HG03442 (cell line): Measurements from ENCODE around the gene FBXO4.
"Not testable (repeated sequence)": the region's sequence is repeated elsewhere in the genome, so short reads cannot be mapped to it uniquely, and the experiment has no call there.

Experiments
- ATAC-seq: cut with Tn5 transposase; IDR thresholded peaks from one replicate; pipeline ENCODE4 v1.9.1; 2021; ENCODE audit warnings: mild to moderate bottlenecking, moderate library complexity; ENCODE audit not compliant: unreplicated experiment

The FBXO4 gene

DNA sequence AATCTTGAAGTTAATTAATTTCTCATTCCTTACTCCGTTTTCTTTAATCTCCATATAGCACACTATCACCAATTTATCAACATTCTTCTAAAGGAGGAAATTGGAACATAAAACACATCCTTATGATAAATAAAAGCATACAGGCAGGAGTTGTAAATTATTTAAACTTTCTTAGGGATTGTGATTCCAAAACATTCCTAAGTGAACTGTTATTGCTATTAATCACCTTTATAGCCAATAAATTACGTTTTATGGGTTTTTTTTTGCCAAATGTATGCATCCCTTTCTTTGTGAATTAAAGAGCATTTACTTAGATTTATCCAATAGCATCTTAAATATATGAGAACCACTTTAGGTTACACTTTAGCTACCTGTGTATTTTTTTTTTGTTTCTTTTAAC, 55.3 kb downstream of the FBXO4 start:
- no peak for ATAC-seq

GRCh38 chr5:41980870-41981269, 55.8 kb downstream of the FBXO4 start:
- ATAC-seq, result no peak

DNA sequence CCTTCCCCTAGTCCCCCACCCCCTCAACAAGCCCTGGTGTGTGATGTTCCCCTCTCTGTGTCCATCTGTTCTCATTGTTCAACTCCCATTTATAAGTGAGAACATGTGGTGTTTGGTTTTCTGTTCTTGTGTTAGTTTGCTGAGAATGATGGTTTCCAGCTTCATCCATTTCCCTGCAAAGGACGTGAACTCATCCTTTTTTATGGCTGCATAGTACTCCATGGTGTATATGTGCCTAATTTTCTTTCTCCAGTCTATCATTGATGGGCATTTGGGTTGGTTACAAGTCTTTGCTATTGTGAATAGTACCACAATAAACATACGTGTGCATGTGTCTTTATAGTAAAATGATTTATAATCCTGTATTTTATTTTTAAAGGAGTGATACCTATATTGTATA, 57.8 kb downstream of the FBXO4 start:
- ATAC-seq, result not testable (repeated sequence)

- no peak for ATAC-seq
These were observed 58.2 kb downstream of the FBXO4 start for GRCh38 chr5:41983284-41983683.

DNA sequence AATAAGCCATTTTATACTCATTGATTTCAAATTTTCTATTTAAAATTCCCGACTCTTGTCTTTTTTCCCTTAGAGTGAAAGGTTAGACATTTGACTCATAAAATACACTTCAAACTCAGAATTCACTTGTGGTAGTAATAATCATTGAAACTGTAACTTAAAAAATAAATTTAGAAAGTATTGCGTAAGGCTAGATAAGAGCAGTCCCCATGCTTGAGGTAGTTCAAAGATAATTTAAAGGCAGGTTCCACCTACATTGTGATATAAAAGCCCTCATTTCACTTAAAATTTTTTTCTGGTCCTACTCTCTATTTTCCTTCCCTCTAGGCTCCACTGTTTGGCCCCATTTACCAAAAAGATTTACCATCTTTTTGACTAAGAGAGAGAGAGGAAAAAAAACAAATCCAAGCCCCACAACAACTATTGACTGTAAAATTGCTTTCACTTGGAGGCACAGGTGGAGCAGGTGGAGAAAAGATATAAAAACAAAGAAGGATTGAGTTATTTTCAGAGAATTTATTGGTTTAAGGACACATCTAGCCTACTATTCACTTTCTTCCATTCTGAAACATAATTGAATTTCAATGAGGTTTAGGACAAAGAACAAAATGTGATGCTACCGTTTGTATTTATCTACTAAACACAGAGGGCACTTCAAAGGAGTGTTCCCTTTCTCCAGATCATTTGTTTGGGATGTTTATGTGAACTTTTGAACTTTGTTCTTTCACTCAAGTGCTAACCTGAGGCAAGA, 61.0 kb downstream of the FBXO4 start:
- ATAC-seq, result no peak
